Endothelial cell of umbilical vein (primary cell): ENCODE measurements around the gene ITGA2. TPM values are rescaled to one million over a fixed set of nuclear protein-coding genes. Genes with fewer than 3 reads are reported as not detected.
A peak's percentile ranks its signal among the peaks of the same experiment; 100 is the strongest.

ENCODE experiments used
- BruUV-seq: library from RNA; stranded (reverse); fragments of 400-500 nt; replicated peaks from 2 replicates; lab custom pipeline; 2021; lab: Mats Ljungman, UMichigan
- CTCF ChIA-PET: fragments of 300-600, 350-600 bp; sonication (Branson Sonifier 250); formaldehyde crosslinking; loops from one replicate; lab custom pipeline; 2021; ENCODE audit warnings: antibody characterized with exemption, inconsistent platforms; lab: Charles Lee
- POLR2A ChIA-PET: fragments of 300-600, 350-600 bp; sonication (Branson Sonifier 250); formaldehyde crosslinking; loops from one replicate; lab custom pipeline; 2021; ENCODE audit warnings: antibody characterized with exemption, inconsistent platforms; lab: Charles Lee
- DNase-seq: peaks from one replicate; pipeline ENCODE4 v3.0.0-alpha.2; 2011; ENCODE audit warnings: low read depth, low spot score
- FAIRE-seq: peaks from 2 replicates; lab custom pipeline; 2011; peaks lifted over from hg19 to GRCh38; lab: Jason Lieb, UNC
- H2AFZ ChIP-seq: 2 replicates; pipeline ENCODE4 v1.6.0; 2012; ENCODE audit warnings: low read depth, low read length, control low read depth, inconsistent platforms
- H3K27ac ChIP-seq: 2 replicates; pipeline ENCODE4 v1.5.1; 2011; ENCODE audit warnings: low read depth, mild to moderate bottlenecking, control low read depth, low read length, moderate library complexity; ENCODE audit not compliant: insufficient read depth
- H3K27me3 ChIP-seq, 2 experiments: 2 replicates each; pipeline versions ENCODE4 v1.6.0 to v1.6.1; 2011; ENCODE audit warnings: low read length in 2 of 2, mixed read lengths in 1 of 2; ENCODE audit not compliant: control insufficient read depth in 2 of 2, insufficient read depth in 2 of 2
- H3K36me3 ChIP-seq, 2 experiments: 2 replicates in 1 of 2; 3 replicates in 1 of 2; pipeline ENCODE4 v1.5.1; 2011; ENCODE audit warnings: low read length in 2 of 2, mild to moderate bottlenecking in 1 of 2, moderate library complexity in 1 of 2; ENCODE audit not compliant: control insufficient read depth in 2 of 2, insufficient read depth in 2 of 2; ENCODE audit errors: extremely low read depth in 1 of 2
- H3K4me1 ChIP-seq: 3 replicates; pipeline ENCODE4 v1.5.1; 2011; ENCODE audit warnings: mild to moderate bottlenecking, low read length; ENCODE audit not compliant: control insufficient read depth, insufficient read depth; ENCODE audit errors: extremely low read depth
- H3K4me2 ChIP-seq: 2 replicates; pipeline ENCODE4 v1.6.1; 2011; ENCODE audit warnings: low read length, control low read depth, mixed read lengths; ENCODE audit not compliant: insufficient read depth
- H3K4me3 ChIP-seq, 3 experiments: fragments of 200-600 bp in 1 of 3; sonication (generic), shearing (Covaris generic) in 1 of 3; replicated peaks in 1 of 3; 2 replicates each; pipeline ENCODE4 v1.5.1; 2011 to 2016; ENCODE audit warnings: control low read depth in 3 of 3, low read length in 3 of 3, mild to moderate bottlenecking in 2 of 3, inconsistent platforms in 1 of 3, low read depth in 1 of 3, moderate library complexity in 1 of 3; ENCODE audit not compliant: insufficient read depth in 1 of 3
- H3K79me2 ChIP-seq: 2 replicates; pipeline ENCODE4 v1.6.0; 2012; ENCODE audit warnings: low read length, inconsistent platforms; ENCODE audit not compliant: control insufficient read depth, insufficient read depth
- H3K9ac ChIP-seq: replicated peaks from 2 replicates; pipeline ENCODE3; 2011; ENCODE audit warnings: low read length, control low read depth; ENCODE audit not compliant: insufficient read depth; ENCODE audit errors: extremely low read depth
- H3K9me1 ChIP-seq: replicated peaks from 3 replicates; pipeline ENCODE4 v1.6.0; 2011; ENCODE audit warnings: mild to moderate bottlenecking, low read length; ENCODE audit not compliant: control insufficient read depth, insufficient read depth; ENCODE audit errors: extremely low read depth
- H3K9me3 ChIP-seq: replicated peaks from 2 replicates; pipeline ENCODE4 v1.5.1; 2012; ENCODE audit warnings: low read length, inconsistent platforms; ENCODE audit not compliant: control insufficient read depth, insufficient read depth
- H4K20me1 ChIP-seq: replicated peaks from 2 replicates; pipeline ENCODE3; 2011; ENCODE audit warnings: mild to moderate bottlenecking, low read length; ENCODE audit not compliant: control insufficient read depth, insufficient read depth; ENCODE audit errors: extremely low read depth
- EZH2 ChIP-seq: IDR thresholded peaks from 2 replicates; pipeline ENCODE4 v1.6.1; 2012; ENCODE audit warnings: borderline replicate concordance, low read depth, mild to moderate bottlenecking, moderate library complexity, low read length, inconsistent platforms; ENCODE audit not compliant: severe bottlenecking
- FOS ChIP-seq: IDR thresholded peaks from 2 replicates; pipeline ENCODE4 v1.6.1; 2011; ENCODE audit warnings: mild to moderate bottlenecking, low read length, moderate library complexity, borderline replicate concordance; ENCODE audit not compliant: insufficient read depth
- GATA2 ChIP-seq: IDR thresholded peaks from 2 replicates; pipeline ENCODE4 v1.7.0; 2011; ENCODE audit warnings: low read depth, mild to moderate bottlenecking, moderate library complexity, mixed read lengths, low read length; ENCODE audit not compliant: insufficient read length, insufficient read depth
- JUN ChIP-seq: IDR thresholded peaks from 2 replicates; pipeline ENCODE4 v1.6.1; 2011; ENCODE audit warnings: borderline replicate concordance, low read depth; ENCODE audit not compliant: insufficient read length, insufficient read depth
- MAX ChIP-seq: IDR thresholded peaks from 2 replicates; pipeline ENCODE4 v1.6.1; 2011; ENCODE audit not compliant: insufficient read depth, insufficient read length
- MYC ChIP-seq: IDR thresholded peaks from one replicate; pipeline ENCODE4 v1.6.1; 2011; ENCODE audit warnings: mild to moderate bottlenecking, low read depth, low read length
- POLR2A ChIP-seq: IDR thresholded peaks from 2 replicates; pipeline ENCODE4 v1.6.1; 2012; ENCODE audit warnings: low read depth, mild to moderate bottlenecking, control low read depth, low read length
- POLR2AphosphoS5 ChIP-seq: IDR thresholded peaks from 2 replicates; pipeline ENCODE4 v1.6.1; 2012; ENCODE audit warnings: low read depth, mild to moderate bottlenecking, control low read depth, low read length, moderate library complexity; ENCODE audit not compliant: insufficient read depth
- dilution Hi-C: fragments of 300-500 bp; cut with MboI; formaldehyde crosslinking; loops from one replicate; pipeline ENCODE4 v1.15.0; 2019; ENCODE audit warnings: low sequenced_read_pairs; ENCODE audit not compliant: extremely low pct_ligation_motif_present
- intact Hi-C: fragments of 100-400 bp; cut with micrococcal nuclease; formaldehyde crosslinking; loops from one replicate; pipeline ENCODE4 v1.10.0; 2022
- polyA plus RNA-seq, 4 experiments: library from polyadenylated mRNA; depleted of rRNA in 3 of 4; stranded (reverse) in 3 of 4; unstranded in 1 of 4; fragments of >200 nt; gene quantifications; 2 replicates each; pipeline versions ENCODE4 v1.2.1 to v1.2.3, GENCODE V29; 2011 to 2012; ENCODE audit warnings: missing spikeins in 1 of 4
- total RNA-seq: library from RNA; stranded (reverse); gene quantifications from 2 replicates; pipeline ENCODE4 v1.2.3, GENCODE V29; 2021
- TF ChIP-seq, protein P1 (sequence below), 2 donors: IDR thresholded peaks; 1 replicate in 1 of 2; 2 replicates in 1 of 2; pipeline ENCODE4 v1.5.1; 2011; ENCODE audit warnings: low read length in 2 of 2, mild to moderate bottlenecking in 2 of 2, moderate library complexity in 2 of 2, control low read depth in 1 of 2, inconsistent platforms in 1 of 2, low read depth in 1 of 2; ENCODE audit not compliant: insufficient read depth in 1 of 2; ENCODE audit errors: extremely low read depth in 1 of 2

ITGA2 gene
- total and polyA plus RNA-seq, 2 donors (not counting 3 experiments of a cell fraction or from before 2014, with no cell fraction given): 11.2 to 62.3 TPM

- TF ChIP-seq GATA2: peak; percentile 47
- peak; percentile 65 for TF ChIP-seq FOS
- no peak for TF ChIP-seq POLR2AphosphoS5
- peak; percentile 54 for TF ChIP-seq JUN
- intact Hi-C loops (no loop called here), dilution Hi-C loops (no loop called here)
- Histone ChIP-seq H3K9ac (no peak overlapping the region), H3K27me3 (no peaks in the 10 kb centered on the region), H3K27ac (peak overlapping the region; percentile 54), H4K20me1 (no peaks in the 10 kb centered on the region), H3K4me1 (peaks cover 43% of the 10 kb centered on the region), H2AFZ (no peak overlapping the region), H3K4me2 (peak overlapping the region; percentile 61), H3K9me3 (no peaks in the 10 kb centered on the region), H3K79me2 (peaks cover 80% of the 10 kb centered on the region), H3K4me3 (no peak overlapping the region), H3K36me3 (peaks cover 0 to under 1% of the 10 kb centered on the region in 2 experiments), H3K9me1 (no peaks in the 10 kb centered on the region)
- BruUV-seq: TSS peak; percentile 94
- DNase-seq: peak; percentile 71
- peak; percentile 85 for FAIRE-seq
- ChIA-PET CTCF (interaction anchor here (1.2 to 2.6 kb wide), 4 partner anchors 9 to 88 kb away, joined by 7 to 46 read pairs (median 10); no protein-coding TSS in a partner anchor), POLR2A (interaction anchor here (0.6 kb wide), 1 partner anchor 1637 kb away, joined by 3 read pairs; no protein-coding TSS in a partner anchor)
These were observed 48.1 kb downstream of the ITGA2 start for GRCh38 chr5:53037141-53037859.

DNA sequence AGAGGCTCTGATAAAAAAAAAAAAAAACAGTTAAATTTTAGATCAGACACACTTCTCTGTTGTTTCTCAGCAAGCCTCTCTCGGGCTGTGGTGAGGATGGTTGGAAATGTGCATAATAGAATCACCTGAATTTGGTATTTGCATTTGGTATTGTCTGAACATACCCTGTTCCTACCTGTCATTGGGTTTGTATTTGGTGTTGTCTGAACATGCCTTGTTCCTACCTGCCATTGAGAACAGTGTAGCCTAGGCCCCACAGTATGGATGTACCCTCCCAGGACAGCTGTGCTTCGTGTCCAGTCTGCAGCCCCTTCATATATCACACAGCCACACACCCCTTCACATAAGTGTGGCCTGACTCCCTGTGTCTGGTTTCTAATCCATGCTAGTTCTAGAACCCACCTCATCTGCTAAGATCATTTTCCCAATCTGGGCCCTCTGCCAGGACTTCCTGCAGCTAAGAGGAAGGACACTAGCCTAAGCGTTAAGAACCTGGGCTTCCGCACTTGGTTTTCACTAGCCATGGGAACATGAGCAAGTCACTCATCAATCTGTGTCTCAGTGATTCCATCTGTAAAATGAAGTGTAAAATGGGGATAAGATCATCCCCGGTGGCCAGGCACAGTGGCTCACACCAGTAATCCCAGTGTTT is 49.2 kb downstream of the ITGA2 start:
- DNase-seq: peak; percentile 10
- H3K27ac ChIP-seq: peak overlapping the region; percentile 54

More for the DNA sequence above, 49.2 kb downstream of the ITGA2 start:
- TF ChIP-seq JUN (no peak), POLR2A (no peak), POLR2AphosphoS5 (no peak), FOS (no peak), MAX (no peak), MYC (no peak), GATA2 (no peak), EZH2 (no peak)
- TF ChIP-seq, protein P1, sequence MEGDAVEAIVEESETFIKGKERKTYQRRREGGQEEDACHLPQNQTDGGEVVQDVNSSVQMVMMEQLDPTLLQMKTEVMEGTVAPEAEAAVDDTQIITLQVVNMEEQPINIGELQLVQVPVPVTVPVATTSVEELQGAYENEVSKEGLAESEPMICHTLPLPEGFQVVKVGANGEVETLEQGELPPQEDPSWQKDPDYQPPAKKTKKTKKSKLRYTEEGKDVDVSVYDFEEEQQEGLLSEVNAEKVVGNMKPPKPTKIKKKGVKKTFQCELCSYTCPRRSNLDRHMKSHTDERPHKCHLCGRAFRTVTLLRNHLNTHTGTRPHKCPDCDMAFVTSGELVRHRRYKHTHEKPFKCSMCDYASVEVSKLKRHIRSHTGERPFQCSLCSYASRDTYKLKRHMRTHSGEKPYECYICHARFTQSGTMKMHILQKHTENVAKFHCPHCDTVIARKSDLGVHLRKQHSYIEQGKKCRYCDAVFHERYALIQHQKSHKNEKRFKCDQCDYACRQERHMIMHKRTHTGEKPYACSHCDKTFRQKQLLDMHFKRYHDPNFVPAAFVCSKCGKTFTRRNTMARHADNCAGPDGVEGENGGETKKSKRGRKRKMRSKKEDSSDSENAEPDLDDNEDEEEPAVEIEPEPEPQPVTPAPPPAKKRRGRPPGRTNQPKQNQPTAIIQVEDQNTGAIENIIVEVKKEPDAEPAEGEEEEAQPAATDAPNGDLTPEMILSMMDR (IDR thresholded peaks at IDR 0.05; ENCODE audit: extremely low read depth in 1 of 2, insufficient read depth in 1 of 2, low read depth in 1 of 2, low read length in 2 of 2): no peak
- no peak for FAIRE-seq
- no peak overlapping the region for H2AFZ ChIP-seq
- H3K4me2 ChIP-seq: peak overlapping the region; percentile 61
- ChIA-PET POLR2A (interaction anchor here (0.6 kb wide), 1 partner anchor 1636 kb away, joined by 3 read pairs; no protein-coding TSS in a partner anchor), CTCF (interaction anchor here (0.8 to 1.2 kb wide), 2 partner anchors 11 to 90 kb away, joined by 4 to 7 read pairs; no protein-coding TSS in a partner anchor)
- no peaks in the 10 kb centered on the region for H3K9me1 ChIP-seq
- H3K27me3 ChIP-seq: no peaks in the 10 kb centered on the region
- peaks cover 34% of the 10 kb centered on the region for H3K4me1 ChIP-seq
- peaks cover 76% of the 10 kb centered on the region for H3K79me2 ChIP-seq
- H4K20me1 ChIP-seq: no peaks in the 10 kb centered on the region
- no TSS peak for BruUV-seq
- H3K9me3 ChIP-seq: no peaks in the 10 kb centered on the region
- H3K9ac ChIP-seq: no peak overlapping the region
- intact Hi-C loops (no loop called here), dilution Hi-C loops (no loop called here)
- peaks cover 0 to 5% of the 10 kb centered on the region in 2 experiments for H3K36me3 ChIP-seq
- no peak overlapping the region for H3K4me3 ChIP-seq
